CD4-positive, alpha-beta memory T cell (primary cell): ENCODE results near the gene ADGRV1. TPM values are rescaled to one million over a fixed set of nuclear protein-coding genes. Genes with fewer than 3 reads are reported as not detected.

Experiments used
- CTCF ChIA-PET: fragments of 350-600 bp; sonication (Branson Sonifier 250); formaldehyde crosslinking; loops from one replicate; lab custom pipeline; 2021; ENCODE audit warnings: inconsistent platforms; ENCODE audit not compliant: partially characterized antibody; lab: Charles Lee
- POLR2A ChIA-PET: fragments of 350-600 bp; sonication (Branson Sonifier 250); formaldehyde crosslinking; loops from one replicate; lab custom pipeline; 2021; ENCODE audit not compliant: partially characterized antibody; lab: Charles Lee
- DNase-seq, 5 donors: peaks; one replicate each; pipeline versions ENCODE4 v3.0.0 to v3.0.0-alpha.2; 2020 to 2022; ENCODE audit warnings: mixed read lengths in 1 of 5
- H3K27ac ChIP-seq: one replicate; pipeline ENCODE4 v1.7.0; 2013; ENCODE audit warnings: low read depth, low read length
- H3K27me3 ChIP-seq: 2 replicates; pipeline ENCODE4 v1.7.0; 2013; ENCODE audit warnings: mild to moderate bottlenecking, low read length, moderate library complexity; ENCODE audit not compliant: insufficient read depth
- H3K36me3 ChIP-seq: 2 replicates; pipeline ENCODE4 v1.7.0; 2013; ENCODE audit warnings: mild to moderate bottlenecking, low read length, moderate library complexity; ENCODE audit not compliant: insufficient read depth
- H3K4me1 ChIP-seq: 2 replicates; pipeline ENCODE4 v1.7.0; 2013; ENCODE audit warnings: mild to moderate bottlenecking, low read length, moderate library complexity; ENCODE audit not compliant: insufficient read depth
- H3K4me3 ChIP-seq, 2 donors: one replicate each; pipeline ENCODE4 v1.7.0; 2013; ENCODE audit warnings: low read length in 2 of 2, mild to moderate bottlenecking in 1 of 2
- H3K9me3 ChIP-seq, 2 donors: one replicate each; pipeline ENCODE4 v1.7.0; 2013; ENCODE audit warnings: low read length in 2 of 2, control low read depth in 1 of 2; ENCODE audit not compliant: control insufficient read depth in 1 of 2
- H3K27ac Mint-ChIP-seq, 7 donors: one replicate each; pipeline ENCODE4 v1.8.0; 2020 to 2021; ENCODE audit warnings: mixed read lengths in 7 of 7, mild to moderate bottlenecking in 6 of 7, inconsistent platforms in 3 of 7, moderate library complexity in 3 of 7
- H3K27me3 Mint-ChIP-seq, 2 donors: one replicate each; pipeline ENCODE4 v1.8.0; 2020 to 2021; ENCODE audit warnings: mixed read lengths in 2 of 2
- H3K36me3 Mint-ChIP-seq, 2 donors: one replicate each; pipeline ENCODE4 v1.8.0; 2020 to 2021; ENCODE audit warnings: mixed read lengths in 2 of 2, inconsistent platforms in 1 of 2, mild to moderate bottlenecking in 1 of 2
- H3K4me1 Mint-ChIP-seq, 4 donors: one replicate each; pipeline ENCODE4 v1.8.0; 2020 to 2021; ENCODE audit warnings: mixed read lengths in 4 of 4, mild to moderate bottlenecking in 1 of 4
- H3K4me3 Mint-ChIP-seq, 8 donors: one replicate each; pipeline ENCODE4 v1.8.0; 2020 to 2021; ENCODE audit warnings: mixed read lengths in 8 of 8, mild to moderate bottlenecking in 7 of 8, moderate library complexity in 6 of 8, inconsistent platforms in 3 of 8
- H3K9me3 Mint-ChIP-seq, 8 donors: one replicate each; pipeline ENCODE4 v1.8.0; 2020 to 2021; ENCODE audit warnings: mixed read lengths in 8 of 8, mild to moderate bottlenecking in 5 of 8, inconsistent platforms in 3 of 8, moderate library complexity in 1 of 8
- intact Hi-C: fragments of 100-400 bp; cut with micrococcal nuclease; formaldehyde crosslinking; loops from one replicate; pipeline ENCODE4 v1.15.1; 2023
- polyA plus RNA-seq, 2 donors: library from polyadenylated mRNA; unstranded; fragments of 300-500 nt; fragmentation: Illumina TruSeq; gene quantifications; one replicate each; pipeline ENCODE4 v1.2.3, GENCODE V29; 2021
- total RNA-seq, 2 experiments: library from RNA; stranded (reverse); gene quantifications; one replicate each; pipeline ENCODE4 v1.2.3, GENCODE V29; 2021

Gene ADGRV1
- total and polyA plus RNA-seq, 4 experiments from 2014 or later: 0.09 to 0.22 TPM; not detected in 2

- H3K27ac ChIP-seq: no peak overlapping the region
- no peaks in the 10 kb centered on the region for H3K9me3 ChIP-seq
- no peaks in the 10 kb centered on the region for H3K4me1 ChIP-seq
- no peak for DNase-seq
- H3K27me3 Mint-ChIP-seq: peaks cover 16 to 21% of the 10 kb centered on the region in 2 donors
- intact Hi-C loops: no loop called here
- no peaks in the 10 kb centered on the region for H3K9me3 Mint-ChIP-seq
- no peak overlapping the region for H3K4me3 Mint-ChIP-seq
- no peaks in the 10 kb centered on the region for H3K36me3 ChIP-seq
- no peak overlapping the region for H3K4me3 ChIP-seq
- CTCF ChIA-PET: no interaction called here
- POLR2A ChIA-PET: no interaction called here
- no peaks in the 10 kb centered on the region for H3K36me3 Mint-ChIP-seq
- H3K27ac Mint-ChIP-seq: no peak overlapping the region
- H3K27me3 ChIP-seq: no peaks in the 10 kb centered on the region
- no peaks in the 10 kb centered on the region for H3K4me1 Mint-ChIP-seq
These were observed 7.2 kb upstream of the ADGRV1 start for GRCh38 chr5:90551376-90551775.

- intact Hi-C loops: no loop called here
- CTCF ChIA-PET: no interaction called here
- no peaks in the 10 kb centered on the region for H3K36me3 ChIP-seq
- peaks cover 8% of the 10 kb centered on the region for H3K27me3 ChIP-seq
- H3K27ac Mint-ChIP-seq: no peak overlapping the region
- no peak overlapping the region for H3K27ac ChIP-seq
- H3K4me3 ChIP-seq: no peak overlapping the region
- POLR2A ChIA-PET: no interaction called here
- H3K27me3 Mint-ChIP-seq: peaks cover 28 to 32% of the 10 kb centered on the region in 2 donors
- DNase-seq: no peak
- no peak overlapping the region for H3K4me3 Mint-ChIP-seq
- peaks cover 5% of the 10 kb centered on the region for H3K4me1 ChIP-seq
- H3K9me3 Mint-ChIP-seq: no peaks in the 10 kb centered on the region
- no peaks in the 10 kb centered on the region for H3K9me3 ChIP-seq
- peaks cover 3 to 10% (median 8%) of the 10 kb centered on the region in 4 donors for H3K4me1 Mint-ChIP-seq
- H3K36me3 Mint-ChIP-seq: no peaks in the 10 kb centered on the region
These were observed 4.9 kb upstream of the ADGRV1 start for GRCh38 chr5:90553711-90554110.

- Mint-ChIP-seq H3K4me1 (peaks cover 5 to 10% (median 9%) of the 10 kb centered on the region in 4 donors), H3K4me3 (no peak overlapping the region), H3K27ac (no peak overlapping the region), H3K9me3 (no peaks in the 10 kb centered on the region), H3K27me3 (peaks cover 31 to 33% of the 10 kb centered on the region in 2 donors), H3K36me3 (no peaks in the 10 kb centered on the region)
- CTCF ChIA-PET: no interaction called here
- intact Hi-C loops: no loop called here
- POLR2A ChIA-PET: no interaction called here
- Histone ChIP-seq H3K36me3 (no peaks in the 10 kb centered on the region), H3K27me3 (peaks cover 8% of the 10 kb centered on the region), H3K9me3 (no peaks in the 10 kb centered on the region), H3K4me3 (no peak overlapping the region), H3K27ac (no peak overlapping the region), H3K4me1 (peaks cover 6% of the 10 kb centered on the region)
- DNase-seq: peak in 1 of 5 donors; percentile 7
These were observed 4.1 kb upstream of the ADGRV1 start for GRCh38 chr5:90554358-90555006.

- intact Hi-C loops: no loop called here
- Mint-ChIP-seq H3K36me3 (no peaks in the 10 kb centered on the region), H3K27me3 (peaks cover 34 to 37% of the 10 kb centered on the region in 2 donors), H3K4me1 (peaks cover 5 to 10% (median 9%) of the 10 kb centered on the region in 4 donors), H3K9me3 (no peaks in the 10 kb centered on the region), H3K4me3 (no peak overlapping the region), H3K27ac (no peak overlapping the region)
- H3K27ac ChIP-seq: no peak overlapping the region
- ChIA-PET POLR2A (no interaction called here), CTCF (no interaction called here)
- H3K27me3 ChIP-seq: peaks cover 8% of the 10 kb centered on the region
- H3K36me3 ChIP-seq: no peaks in the 10 kb centered on the region
- DNase-seq: no peak
- no peak overlapping the region for H3K4me3 ChIP-seq
- no peaks in the 10 kb centered on the region for H3K9me3 ChIP-seq
- peaks cover 6% of the 10 kb centered on the region for H3K4me1 ChIP-seq
These were observed 2.9 kb upstream of the ADGRV1 start for GRCh38 chr5:90555666-90556065.

GRCh38 chr5:90557391-90557790, 1.2 kb upstream of the ADGRV1 start:
- H3K27ac Mint-ChIP-seq: no peak overlapping the region
- no peak overlapping the region for H3K4me3 Mint-ChIP-seq
- POLR2A ChIA-PET: no interaction called here
- Histone ChIP-seq H3K4me1 (peaks cover 6% of the 10 kb centered on the region), H3K9me3 (no peaks in the 10 kb centered on the region), H3K4me3 (no peak overlapping the region), H3K36me3 (no peaks in the 10 kb centered on the region), H3K27ac (no peak overlapping the region), H3K27me3 (peaks cover 8% of the 10 kb centered on the region)
- no peaks in the 10 kb centered on the region for H3K36me3 Mint-ChIP-seq
- intact Hi-C loops: no loop called here
- DNase-seq: no peak
- CTCF ChIA-PET: no interaction called here
- H3K4me1 Mint-ChIP-seq: peaks cover 5 to 10% (median 9%) of the 10 kb centered on the region in 4 donors
- H3K9me3 Mint-ChIP-seq: no peaks in the 10 kb centered on the region
- peaks cover 40 to 41% of the 10 kb centered on the region in 2 donors for H3K27me3 Mint-ChIP-seq

GRCh38 chr5:90557871-90558270, 726 bp upstream of the ADGRV1 start:
- Histone ChIP-seq H3K27me3 (peaks cover 8% of the 10 kb centered on the region), H3K4me3 (no peak overlapping the region)

GRCh38 chr5:90560771-90561170, 2.2 kb downstream of the ADGRV1 start:
- Histone ChIP-seq H3K27ac (no peak overlapping the region), H3K36me3 (no peaks in the 10 kb centered on the region), H3K4me3 (no peak overlapping the region), H3K9me3 (no peaks in the 10 kb centered on the region), H3K27me3 (peaks cover 8% of the 10 kb centered on the region), H3K4me1 (peaks cover 6% of the 10 kb centered on the region)
- Mint-ChIP-seq H3K27me3 (peaks cover 37 to 46% of the 10 kb centered on the region in 2 donors), H3K4me1 (peaks cover 5 to 10% (median 9%) of the 10 kb centered on the region in 4 donors), H3K4me3 (no peak overlapping the region), H3K36me3 (no peaks in the 10 kb centered on the region), H3K27ac (no peak overlapping the region), H3K9me3 (peaks cover 0 to 3% (median 0%) of the 10 kb centered on the region in 8 donors)
- DNase-seq: no peak
- POLR2A ChIA-PET: no interaction called here
- intact Hi-C loops: no loop called here
- CTCF ChIA-PET: interaction anchor here (0.6 kb wide), 1 partner anchor 9 kb away, joined by 3 read pairs; no protein-coding TSS in a partner anchor

More at GRCh38 chr5:90557871-90558270, 726 bp upstream of the ADGRV1 start:
- ChIA-PET CTCF (no interaction called here), POLR2A (no interaction called here)
- Mint-ChIP-seq H3K27me3 (peaks cover 40 to 42% of the 10 kb centered on the region in 2 donors), H3K4me3 (peak overlapping the region in 7 of 8 donors; percentile 49 to 84 (median 69)), H3K27ac (no peak overlapping the region), H3K9me3 (no peaks in the 10 kb centered on the region), H3K4me1 (peaks cover 5 to 10% (median 9%) of the 10 kb centered on the region in 4 donors), H3K36me3 (no peaks in the 10 kb centered on the region)
- peaks cover 6% of the 10 kb centered on the region for H3K4me1 ChIP-seq
- H3K9me3 ChIP-seq: no peaks in the 10 kb centered on the region
- no peak for DNase-seq
- intact Hi-C loops: no loop called here
- H3K27ac ChIP-seq: no peak overlapping the region
- H3K36me3 ChIP-seq: no peaks in the 10 kb centered on the region
